Measurements from ENCODE around the gene GPR155. TPM values are rescaled to one million over a fixed set of nuclear protein-coding genes. Genes with fewer than 3 reads are reported as not detected.

Gene GPR155
- total RNA-seq, 1 donor from 2014 or later, result 1.3 TPM

- H3K4me3 ChIP-seq (ENCODE audit: low read depth, low read length), result no peak overlapping the region
- no peaks in the 10 kb centered on the region for H3K27me3 ChIP-seq (ENCODE audit: control insufficient read depth, insufficient read depth, low read length)
- FAIRE-seq, result no peak
- no peak for DNase-seq (ENCODE audit: low read depth)
- no peaks in the 10 kb centered on the region for H3K36me3 ChIP-seq (ENCODE audit: control insufficient read depth, insufficient read depth, low read length)
- TF ChIP-seq CTCF (IDR thresholded peaks at IDR 0.05; ENCODE audit: insufficient read depth, low read length, severe bottlenecking), result no peak
Observed at GRCh38 chr2:174477759-174478158, 9.1 kb downstream of the GPR155 start.

DNA sequence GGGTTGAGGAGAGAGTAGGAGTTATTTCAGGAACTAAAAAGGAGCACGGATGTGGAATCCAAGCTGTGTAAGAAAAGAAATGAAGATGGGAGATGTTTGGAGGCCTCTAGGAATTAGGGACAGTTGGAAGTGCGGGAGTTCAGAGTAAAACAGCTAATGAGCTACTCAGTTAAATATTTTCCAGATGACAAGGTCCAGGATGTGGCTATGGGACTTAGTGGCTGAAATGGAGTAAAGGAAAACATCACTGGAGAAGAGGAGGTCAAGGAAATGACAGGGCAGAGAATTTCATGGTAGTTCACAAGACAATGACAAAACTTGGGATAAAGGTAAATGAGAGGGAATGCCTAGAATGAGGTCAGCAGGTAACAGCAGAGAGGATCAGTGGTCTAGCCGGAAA lies 13.0 kb downstream of the GPR155 start:
- no peaks in the 10 kb centered on the region for H3K36me3 ChIP-seq (ENCODE audit: control insufficient read depth, insufficient read depth, low read length)
- FAIRE-seq, result no peak
- no peaks in the 10 kb centered on the region for H3K27me3 ChIP-seq (ENCODE audit: control insufficient read depth, insufficient read depth, low read length)
- no peak for TF ChIP-seq CTCF (IDR thresholded peaks at IDR 0.05; ENCODE audit: insufficient read depth, low read length, severe bottlenecking)
- no peak for DNase-seq (ENCODE audit: low read depth)
- H3K4me3 ChIP-seq (ENCODE audit: low read depth, low read length), result no peak overlapping the region

GRCh38 chr2:174465327-174465726 lies 21.5 kb downstream of the GPR155 start:
- no peaks in the 10 kb centered on the region for H3K36me3 ChIP-seq (ENCODE audit: control insufficient read depth, insufficient read depth, low read length)
- H3K4me3 ChIP-seq (ENCODE audit: low read depth, low read length), result no peak overlapping the region
- no peak for FAIRE-seq

DNA sequence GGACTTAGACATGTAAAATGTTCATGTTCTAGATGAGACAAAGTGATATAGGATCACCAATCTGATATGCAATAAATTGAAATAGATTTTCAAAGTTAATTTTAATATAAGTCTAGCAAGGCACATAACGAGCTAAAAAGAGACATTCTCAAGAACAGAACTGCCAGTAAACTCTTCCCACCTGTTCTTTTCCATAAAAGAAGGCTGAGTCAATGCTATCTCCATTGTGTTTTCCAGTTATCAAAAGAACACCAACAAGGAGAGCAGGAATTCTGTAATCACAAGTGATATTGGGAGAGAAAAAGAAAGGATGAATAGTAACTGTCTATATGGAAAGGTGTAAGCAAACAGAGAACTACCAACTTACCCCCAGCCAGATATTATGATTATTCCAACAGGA lies 25.6 kb downstream of the GPR155 start:
- no peak for TF ChIP-seq CTCF (IDR thresholded peaks at IDR 0.05; ENCODE audit: insufficient read depth, low read length, severe bottlenecking)
- DNase-seq (ENCODE audit: low read depth), result no peak
- Histone ChIP-seq H3K4me3 (ENCODE audit: low read depth, low read length) (no peak overlapping the region), H3K36me3 (ENCODE audit: control insufficient read depth, insufficient read depth, low read length) (no peaks in the 10 kb centered on the region), H3K27me3 (ENCODE audit: control insufficient read depth, insufficient read depth, low read length) (no peaks in the 10 kb centered on the region)
- FAIRE-seq, result no peak

More at GRCh38 chr2:174465327-174465726, 21.5 kb downstream of the GPR155 start:
- H3K27me3 ChIP-seq (ENCODE audit: control insufficient read depth, insufficient read depth, low read length), result no peaks in the 10 kb centered on the region
- no peak for DNase-seq (ENCODE audit: low read depth)
- TF ChIP-seq CTCF (IDR thresholded peaks at IDR 0.05; ENCODE audit: insufficient read depth, low read length, severe bottlenecking), result no peak

DNA sequence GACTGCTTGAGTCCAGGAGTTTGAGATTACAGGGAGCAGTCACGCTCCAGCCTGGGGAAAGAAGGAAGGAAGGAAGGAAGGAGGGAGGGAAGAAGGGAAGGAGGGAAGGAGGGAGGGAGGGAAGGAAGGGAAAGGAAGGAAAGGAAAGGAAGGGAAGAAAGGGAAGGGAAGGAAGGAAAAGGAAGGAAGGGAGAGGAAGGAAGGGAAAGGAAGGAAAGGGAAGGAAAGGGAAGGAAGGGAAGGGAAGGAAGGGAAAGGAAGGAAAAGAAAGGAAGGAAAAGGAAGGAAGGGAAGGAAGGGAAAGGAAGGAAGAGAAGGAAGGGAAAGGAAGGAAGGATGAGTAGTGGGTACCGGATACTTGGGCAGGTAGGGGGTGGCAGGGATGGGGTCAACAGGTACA lies 32.3 kb downstream of the GPR155 start:
- no peak for TF ChIP-seq CTCF (IDR thresholded peaks at IDR 0.05; ENCODE audit: insufficient read depth, low read length, severe bottlenecking)
- no peaks in the 10 kb centered on the region for H3K27me3 ChIP-seq (ENCODE audit: control insufficient read depth, insufficient read depth, low read length)
- H3K36me3 ChIP-seq (ENCODE audit: control insufficient read depth, insufficient read depth, low read length), result no peaks in the 10 kb centered on the region
- H3K4me3 ChIP-seq (ENCODE audit: low read depth, low read length), result no peak overlapping the region
- no peak for DNase-seq (ENCODE audit: low read depth)
- FAIRE-seq, result no peak

DNA sequence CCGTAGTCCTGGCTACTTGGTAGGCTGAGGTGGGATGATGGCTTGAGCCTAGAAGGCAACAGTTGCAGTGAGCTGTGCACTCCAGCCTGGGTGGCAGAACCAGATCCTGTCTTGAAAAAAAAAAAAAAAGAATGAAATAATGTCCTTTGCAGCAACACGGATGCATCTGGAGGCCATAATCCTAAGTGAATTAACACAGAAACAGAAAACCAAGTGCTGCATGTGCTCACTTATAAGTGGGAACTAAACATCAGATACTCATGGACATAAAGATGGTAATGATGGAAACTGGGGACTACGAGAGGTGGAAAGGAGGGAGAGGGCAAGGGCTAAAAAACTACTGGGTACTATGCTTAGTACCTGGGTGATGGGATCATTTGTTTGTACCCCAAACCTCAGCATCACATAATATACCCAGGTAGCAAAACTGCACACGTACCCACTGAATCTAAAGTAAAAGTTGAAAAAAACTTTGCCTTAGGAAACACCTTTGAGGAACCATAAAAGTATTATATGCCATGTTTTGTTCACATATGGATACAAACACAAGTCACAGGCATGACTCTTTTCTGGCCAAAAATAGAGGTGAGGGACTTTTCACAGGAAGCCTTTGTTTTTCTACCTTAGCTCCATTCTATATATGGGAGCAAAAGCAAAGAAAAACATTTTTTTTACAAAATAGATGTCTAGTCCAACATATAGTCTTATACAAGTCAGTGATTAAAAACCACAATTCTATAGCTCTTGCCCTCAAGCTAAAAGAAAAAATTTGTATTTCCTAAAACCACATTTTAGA lies 36.6 kb downstream of the GPR155 start:
- DNase-seq (ENCODE audit: low read depth) (no peak), FAIRE-seq (no peak)
- Histone ChIP-seq H3K4me3 (ENCODE audit: low read depth, low read length) (no peak overlapping the region), H3K36me3 (ENCODE audit: control insufficient read depth, insufficient read depth, low read length) (no peaks in the 10 kb centered on the region), H3K27me3 (ENCODE audit: control insufficient read depth, insufficient read depth, low read length) (no peaks in the 10 kb centered on the region)
- TF ChIP-seq CTCF (IDR thresholded peaks at IDR 0.05; ENCODE audit: insufficient read depth, low read length, severe bottlenecking), result no peak
